ENCODE results near the gene CHPT1.

The CHPT1 gene

DNA sequence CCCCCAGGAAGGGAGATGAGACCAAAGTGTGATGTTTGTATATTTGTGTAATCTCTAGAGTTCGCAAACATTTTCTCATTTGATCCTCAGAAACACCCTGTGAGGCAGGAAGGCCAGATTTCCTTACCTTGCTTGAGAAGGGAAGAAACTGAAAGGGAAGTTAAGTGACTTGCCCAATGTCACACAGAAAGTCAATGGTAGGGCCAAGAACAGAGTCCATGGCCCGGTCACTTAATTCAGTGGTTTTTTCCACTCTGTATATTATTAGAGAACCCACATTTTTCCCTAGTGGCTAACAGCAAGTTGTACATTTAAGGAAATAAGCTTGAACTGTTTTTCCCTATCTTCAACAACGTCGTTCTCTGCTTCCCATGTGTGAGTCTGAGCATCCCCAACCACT lies 25.6 kb upstream of the CHPT1 start:
- TF ChIP-seq GATA2 (IDR thresholded peaks at IDR 0.05; ENCODE audit: low read depth, low read length) (no peak), GATA3 (IDR thresholded peaks at IDR 0.05; ENCODE audit: low read depth, low read length) (no peak)

DNA sequence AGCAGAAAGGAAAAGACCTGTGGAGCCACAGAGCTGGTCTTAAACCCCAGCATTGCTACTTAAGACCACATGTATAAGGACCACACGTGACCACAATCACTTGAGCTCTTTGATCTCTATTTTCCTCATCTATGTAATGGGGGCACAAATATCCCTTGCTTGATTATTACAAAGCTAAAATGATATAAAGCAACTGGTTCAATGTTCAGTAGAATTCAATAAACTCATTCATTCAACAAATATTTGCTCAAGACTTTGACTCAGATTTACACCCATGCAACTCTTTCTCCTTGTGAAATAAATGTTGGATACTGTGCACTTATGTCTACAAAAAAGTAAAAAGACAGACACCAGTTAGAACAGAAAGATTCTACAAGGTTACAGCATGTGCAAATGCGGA lies 21.9 kb upstream of the CHPT1 start:
- TF ChIP-seq GATA2 (IDR thresholded peaks at IDR 0.05; ENCODE audit: low read depth, low read length) (no peak), GATA3 (IDR thresholded peaks at IDR 0.05; ENCODE audit: low read depth, low read length) (no peak)

DNA sequence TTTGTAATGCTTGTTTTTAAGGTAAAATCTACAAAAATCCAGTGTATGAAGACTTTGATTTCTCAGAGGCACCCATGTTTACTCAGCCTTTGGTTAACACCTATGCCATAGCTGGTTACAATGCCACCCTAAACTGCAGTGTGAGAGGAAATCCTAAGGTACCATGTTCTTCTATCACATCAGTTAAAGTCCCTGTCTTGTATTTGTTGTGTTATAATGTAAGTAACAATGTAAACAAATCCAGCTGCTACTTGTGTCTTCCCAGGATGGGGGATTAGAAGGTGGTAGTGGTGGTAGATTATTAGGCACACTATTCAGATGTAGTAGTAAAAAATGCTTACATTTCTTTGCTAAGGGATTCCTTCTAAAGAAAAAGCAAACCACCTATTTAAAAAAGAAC lies 19.4 kb upstream of the CHPT1 start:
- no peak for TF ChIP-seq GATA2 (IDR thresholded peaks at IDR 0.05; ENCODE audit: low read depth, low read length)
- no peak for TF ChIP-seq GATA3 (IDR thresholded peaks at IDR 0.05; ENCODE audit: low read depth, low read length)

GRCh38 chr12:101680240-101680639 lies 17.2 kb upstream of the CHPT1 start:
- TF ChIP-seq GATA3 (IDR thresholded peaks at IDR 0.05; ENCODE audit: low read depth, low read length): no peak

GRCh38 chr12:101680647-101681046 lies 16.8 kb upstream of the CHPT1 start:
- TF ChIP-seq GATA3 (IDR thresholded peaks at IDR 0.05; ENCODE audit: low read depth, low read length) (no peak), GATA2 (IDR thresholded peaks at IDR 0.05; ENCODE audit: low read depth, low read length) (no peak)

DNA sequence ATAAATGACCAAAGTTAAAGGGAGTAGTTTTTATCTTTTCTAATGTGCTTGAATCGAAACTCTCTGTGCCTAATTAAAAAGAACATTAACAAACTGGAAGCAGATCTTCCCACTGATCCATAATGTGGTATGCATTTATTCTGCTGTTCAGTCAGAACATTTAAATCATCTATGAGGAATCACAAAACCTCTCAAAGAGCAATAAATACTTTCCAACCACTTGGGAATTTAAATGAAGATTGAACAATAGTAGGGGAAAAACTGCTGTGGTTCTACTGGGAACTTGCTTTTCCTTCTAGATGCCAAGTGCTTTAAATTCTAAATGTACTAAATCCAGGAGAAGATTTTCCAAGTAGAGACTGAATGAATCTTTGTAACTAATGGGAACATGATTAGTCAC lies 12.3 kb upstream of the CHPT1 start:
- TF ChIP-seq GATA2 (IDR thresholded peaks at IDR 0.05; ENCODE audit: low read depth, low read length): no peak

- no peak for TF ChIP-seq GATA3 (IDR thresholded peaks at IDR 0.05; ENCODE audit: low read depth, low read length)
- TF ChIP-seq GATA2 (IDR thresholded peaks at IDR 0.05; ENCODE audit: low read depth, low read length): no peak
Measured at GRCh38 chr12:101686176-101686575, 11.3 kb upstream of the CHPT1 start.

GRCh38 chr12:101690544-101691098 lies 6.8 kb upstream of the CHPT1 start:
- TF ChIP-seq GATA3 (IDR thresholded peaks at IDR 0.05; ENCODE audit: low read depth, low read length): no peak
- no peak for TF ChIP-seq GATA2 (IDR thresholded peaks at IDR 0.05; ENCODE audit: low read depth, low read length)

GRCh38 chr12:101691503-101692096 lies 5.8 kb upstream of the CHPT1 start:
- TF ChIP-seq GATA2 (IDR thresholded peaks at IDR 0.05; ENCODE audit: low read depth, low read length) (no peak), GATA3 (IDR thresholded peaks at IDR 0.05; ENCODE audit: low read depth, low read length) (no peak)

- TF ChIP-seq GATA3 (IDR thresholded peaks at IDR 0.05; ENCODE audit: low read depth, low read length) (no peak), GATA2 (IDR thresholded peaks at IDR 0.05; ENCODE audit: low read depth, low read length) (no peak)
Measured at GRCh38 chr12:101694297-101694848, 3.1 kb upstream of the CHPT1 start.

DNA sequence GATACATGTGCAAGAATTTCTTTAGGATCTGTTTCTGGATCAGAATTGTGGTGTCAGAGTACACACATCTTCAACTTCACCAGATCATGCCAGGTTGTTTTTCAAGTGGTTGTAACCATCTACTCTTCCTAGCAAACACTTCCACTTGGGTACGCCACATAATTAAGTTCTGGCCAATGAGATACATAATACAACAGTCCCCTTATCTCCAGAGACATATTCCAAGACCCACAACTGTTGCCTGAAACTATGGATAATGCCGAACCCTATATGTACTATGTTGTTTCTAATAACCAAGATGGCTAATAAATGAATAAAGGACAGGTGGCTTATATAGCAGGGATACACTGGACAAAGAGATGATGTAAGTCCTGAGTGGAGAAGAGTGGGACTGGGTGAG lies 2.5 kb upstream of the CHPT1 start:
- TF ChIP-seq GATA3 (IDR thresholded peaks at IDR 0.05; ENCODE audit: low read depth, low read length) (no peak), GATA2 (IDR thresholded peaks at IDR 0.05; ENCODE audit: low read depth, low read length) (no peak)

DNA sequence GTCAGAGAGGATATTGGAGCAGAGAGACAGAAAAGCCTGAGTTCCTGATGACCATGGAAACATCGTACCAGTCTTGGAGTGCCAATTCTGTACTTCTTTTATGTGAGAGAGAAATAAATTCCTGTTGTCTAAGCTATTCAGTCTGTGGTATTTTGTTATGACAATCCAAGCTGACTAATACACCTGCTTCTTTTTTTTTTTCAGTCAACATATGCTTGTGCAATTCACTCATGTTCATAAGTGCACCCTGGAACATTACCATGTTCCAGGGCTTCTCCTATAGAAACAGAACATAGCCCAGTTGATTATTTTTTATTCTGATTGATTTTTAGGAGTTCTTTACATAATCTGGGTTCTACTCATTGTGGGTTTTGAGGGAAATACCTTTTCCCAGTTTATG lies 1.7 kb upstream of the CHPT1 start:
- TF ChIP-seq GATA3 (IDR thresholded peaks at IDR 0.05; ENCODE audit: low read depth, low read length): no peak

DNA sequence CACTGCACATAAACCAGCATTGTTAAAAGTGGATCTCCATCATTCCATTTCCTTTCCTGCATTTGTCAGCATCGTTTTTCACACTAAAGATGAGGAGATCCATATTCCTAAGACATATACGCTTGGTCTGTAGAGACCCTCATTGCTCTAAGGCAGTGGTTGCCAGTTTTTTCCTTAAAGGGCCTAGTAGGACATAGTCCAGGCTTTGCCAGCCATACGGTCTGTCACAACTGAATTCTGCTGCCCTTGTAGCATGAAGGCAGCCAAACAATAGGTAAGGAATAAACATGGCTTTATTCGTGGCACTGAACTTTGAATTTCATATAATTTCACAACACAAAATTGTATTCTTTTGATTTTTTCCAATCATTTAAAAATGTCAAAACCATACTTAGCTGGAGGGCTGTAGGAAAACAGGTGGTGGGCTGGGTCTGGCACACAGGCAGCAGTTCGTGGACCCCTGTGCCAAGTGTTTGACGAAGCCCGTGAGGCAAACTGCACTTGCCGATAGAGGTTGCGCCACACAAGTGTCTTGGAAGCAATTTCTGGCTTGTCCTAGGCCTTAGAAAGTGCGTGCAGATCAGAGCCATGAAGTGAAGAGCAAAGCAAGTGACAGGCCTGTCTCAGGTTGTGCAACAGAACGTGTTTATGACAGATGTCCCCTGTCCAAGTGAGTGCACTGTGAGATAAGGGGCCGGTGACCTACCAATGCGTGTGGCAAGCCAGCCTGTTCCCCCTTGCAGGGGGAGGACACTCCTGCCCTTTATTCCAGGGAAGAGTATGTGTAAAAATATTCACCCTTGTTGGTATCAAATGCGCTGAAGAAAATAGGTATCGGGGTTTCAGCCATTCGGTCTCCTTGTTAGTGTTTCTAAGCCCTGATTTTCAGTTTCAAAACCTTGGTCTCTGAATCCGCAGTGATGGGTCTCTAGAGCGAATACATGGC lies 916 bp upstream of the CHPT1 start:
- TF ChIP-seq GATA2 (IDR thresholded peaks at IDR 0.05; ENCODE audit: low read depth, low read length) (no peak), GATA3 (IDR thresholded peaks at IDR 0.05; ENCODE audit: low read depth, low read length) (no peak)

DNA sequence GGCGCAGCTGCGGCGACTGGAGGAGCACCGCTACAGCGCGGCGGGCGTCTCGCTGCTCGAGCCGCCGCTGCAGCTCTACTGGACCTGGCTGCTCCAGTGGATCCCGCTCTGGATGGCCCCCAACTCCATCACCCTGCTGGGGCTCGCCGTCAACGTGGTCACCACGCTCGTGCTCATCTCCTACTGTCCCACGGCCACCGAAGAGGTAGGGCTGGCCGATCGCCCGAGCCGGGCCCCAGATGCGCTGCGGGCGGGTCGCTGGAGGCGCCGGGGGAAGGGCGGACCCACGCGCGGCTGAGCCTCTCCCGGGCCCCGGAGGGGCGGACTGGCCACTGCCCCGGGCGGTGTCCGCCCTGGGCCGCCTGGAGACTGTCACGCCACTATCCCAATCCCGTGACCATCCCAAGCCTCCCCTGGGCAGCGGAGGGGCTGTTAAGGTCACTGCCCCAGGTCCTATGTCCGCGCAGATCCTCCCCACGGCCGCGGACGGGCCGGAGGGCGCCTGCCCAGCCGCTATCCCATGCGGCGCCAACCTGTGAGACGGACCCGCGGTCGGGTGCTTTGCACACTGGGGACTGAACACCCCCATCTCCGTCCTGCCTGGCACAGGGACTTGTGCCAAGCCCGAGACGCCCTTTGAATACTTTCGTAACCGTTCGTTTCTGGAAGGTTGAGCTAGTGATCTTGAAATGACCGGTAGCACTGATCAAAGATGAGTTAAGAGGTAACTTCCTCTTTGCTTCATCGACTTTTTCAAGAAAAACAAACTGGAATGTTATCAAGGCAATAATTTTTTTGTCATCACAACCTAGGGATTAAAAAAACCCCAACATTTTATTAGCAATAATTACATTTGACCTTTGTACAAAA lies 725 bp downstream of the CHPT1 start:
- TF ChIP-seq GATA2 (IDR thresholded peaks at IDR 0.05; ENCODE audit: low read depth, low read length) (no peak), GATA3 (IDR thresholded peaks at IDR 0.05; ENCODE audit: low read depth, low read length) (no peak)

Measured in SH-SY5Y (cell line).